ENCODE data around the gene JMJD7.
A peak's percentile ranks its signal among the peaks of the same experiment; 100 is the strongest.

- TF ChIP-seq, protein P1, sequence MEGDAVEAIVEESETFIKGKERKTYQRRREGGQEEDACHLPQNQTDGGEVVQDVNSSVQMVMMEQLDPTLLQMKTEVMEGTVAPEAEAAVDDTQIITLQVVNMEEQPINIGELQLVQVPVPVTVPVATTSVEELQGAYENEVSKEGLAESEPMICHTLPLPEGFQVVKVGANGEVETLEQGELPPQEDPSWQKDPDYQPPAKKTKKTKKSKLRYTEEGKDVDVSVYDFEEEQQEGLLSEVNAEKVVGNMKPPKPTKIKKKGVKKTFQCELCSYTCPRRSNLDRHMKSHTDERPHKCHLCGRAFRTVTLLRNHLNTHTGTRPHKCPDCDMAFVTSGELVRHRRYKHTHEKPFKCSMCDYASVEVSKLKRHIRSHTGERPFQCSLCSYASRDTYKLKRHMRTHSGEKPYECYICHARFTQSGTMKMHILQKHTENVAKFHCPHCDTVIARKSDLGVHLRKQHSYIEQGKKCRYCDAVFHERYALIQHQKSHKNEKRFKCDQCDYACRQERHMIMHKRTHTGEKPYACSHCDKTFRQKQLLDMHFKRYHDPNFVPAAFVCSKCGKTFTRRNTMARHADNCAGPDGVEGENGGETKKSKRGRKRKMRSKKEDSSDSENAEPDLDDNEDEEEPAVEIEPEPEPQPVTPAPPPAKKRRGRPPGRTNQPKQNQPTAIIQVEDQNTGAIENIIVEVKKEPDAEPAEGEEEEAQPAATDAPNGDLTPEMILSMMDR (IDR thresholded peaks at IDR 0.05): no peak
- TF ChIP-seq POLR2AphosphoS5 (IDR thresholded peaks at IDR 0.05): peak; percentile 37 to 70 (median 54)
- TF ChIP-seq POLR2A (IDR thresholded peaks at IDR 0.05): no peak
Observed at GRCh38 chr15:41832875-41833274, 5.0 kb downstream of the JMJD7 start.
